Effector CD4-positive, alpha-beta T cell (primary cell): ENCODE data around the gene SEL1L2.

Source experiments
- DNase-seq: peaks from one replicate; pipeline ENCODE4 v3.0.0-alpha.2; 2020

The SEL1L2 gene

DNA sequence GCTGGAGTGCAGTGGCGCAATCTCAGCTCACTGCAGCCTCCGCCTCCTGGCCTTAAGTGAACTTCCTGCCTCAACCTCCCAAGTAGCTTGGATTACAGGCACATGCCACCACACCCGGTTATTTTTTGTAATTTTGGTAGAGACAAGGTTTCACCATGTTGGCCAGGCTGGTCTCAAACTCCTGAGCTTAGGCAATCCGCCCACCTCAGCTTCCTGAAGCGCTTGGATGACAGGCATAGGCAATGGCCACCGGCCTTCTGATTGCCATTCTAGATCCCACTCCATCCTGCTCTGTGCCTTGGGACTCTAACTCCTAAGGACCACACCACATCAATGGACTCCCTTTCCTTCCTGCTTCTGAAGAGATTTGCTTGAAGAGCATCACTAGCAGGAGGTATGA lies 60.6 kb downstream of the SEL1L2 start:
- DNase-seq: no peak

DNA sequence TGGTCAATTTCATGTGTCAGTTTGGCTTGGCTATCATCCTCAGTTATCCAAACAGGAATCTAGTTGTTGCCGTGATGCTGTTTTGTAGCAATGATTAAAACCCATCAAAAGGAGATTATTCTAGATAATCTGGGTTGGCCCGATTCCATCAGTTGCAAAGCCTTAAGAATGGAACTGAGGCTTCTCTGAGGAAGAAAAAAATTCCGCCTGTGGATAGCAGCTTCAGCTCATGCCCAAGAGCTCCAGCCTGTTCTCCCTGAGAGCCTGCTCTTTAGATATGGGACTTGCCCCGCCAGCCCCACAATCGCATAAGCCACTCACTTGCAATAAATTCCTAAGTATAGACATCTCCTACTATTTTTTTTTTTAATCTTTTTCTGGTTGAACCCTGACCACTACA lies 61.5 kb downstream of the SEL1L2 start:
- no peak for DNase-seq

DNA sequence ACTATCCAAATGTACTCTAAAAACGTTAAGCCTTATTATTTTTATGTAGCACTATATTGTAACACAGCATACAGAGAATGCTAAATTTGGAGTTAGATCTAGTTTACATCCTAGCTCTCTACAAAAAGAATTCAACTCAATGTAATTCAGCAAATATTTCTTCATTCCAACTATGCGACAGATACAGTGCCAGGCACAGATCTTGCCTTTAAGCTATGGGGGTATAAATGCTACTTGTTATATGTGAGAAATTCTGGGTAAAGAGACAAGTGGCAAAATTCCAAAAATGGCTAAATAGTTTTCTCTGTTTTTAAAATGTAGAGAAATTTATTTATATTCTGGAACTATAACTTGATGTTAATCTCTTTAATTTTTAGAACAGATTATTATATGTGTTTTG lies 63.2 kb downstream of the SEL1L2 start:
- no peak for DNase-seq

DNA sequence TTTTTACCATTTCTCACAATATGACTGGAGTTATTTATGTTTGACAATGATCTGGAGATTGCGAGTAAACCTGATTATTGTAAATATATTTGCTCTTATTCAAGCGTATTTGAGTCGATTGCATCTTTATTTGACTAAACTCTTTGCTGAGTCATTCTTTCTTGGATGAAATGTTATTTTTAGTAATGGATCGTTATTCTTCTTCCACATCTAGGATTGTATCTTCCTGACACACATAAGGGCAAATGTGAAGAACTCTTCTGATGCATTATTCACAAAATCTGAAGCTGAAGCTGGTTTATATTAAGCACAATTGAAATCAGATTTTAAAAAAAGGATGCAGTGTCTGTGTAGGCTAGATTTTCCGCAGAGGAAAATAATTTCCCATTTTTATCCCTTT lies 68.2 kb downstream of the SEL1L2 start:
- no peak for DNase-seq

DNA sequence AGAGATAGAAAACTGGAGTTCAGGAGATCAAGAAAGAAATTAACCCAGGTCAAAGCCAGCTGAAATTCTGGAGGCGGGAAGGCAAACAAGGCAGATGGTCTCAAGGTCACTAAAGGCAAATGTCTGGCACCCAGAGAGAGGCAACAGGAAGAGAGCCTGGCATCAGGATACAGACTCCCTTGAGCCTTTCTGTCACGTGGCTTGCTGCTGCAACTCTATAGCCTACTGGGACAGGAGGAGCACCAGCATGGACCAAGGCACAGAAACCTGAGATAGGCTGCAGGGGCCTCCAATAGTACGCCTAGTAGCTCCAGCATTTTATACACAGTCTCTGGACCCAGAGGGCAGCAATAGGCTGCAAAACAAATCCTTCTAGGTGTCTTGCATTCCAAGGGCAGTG lies 75.1 kb downstream of the SEL1L2 start:
- DNase-seq: no peak

DNA sequence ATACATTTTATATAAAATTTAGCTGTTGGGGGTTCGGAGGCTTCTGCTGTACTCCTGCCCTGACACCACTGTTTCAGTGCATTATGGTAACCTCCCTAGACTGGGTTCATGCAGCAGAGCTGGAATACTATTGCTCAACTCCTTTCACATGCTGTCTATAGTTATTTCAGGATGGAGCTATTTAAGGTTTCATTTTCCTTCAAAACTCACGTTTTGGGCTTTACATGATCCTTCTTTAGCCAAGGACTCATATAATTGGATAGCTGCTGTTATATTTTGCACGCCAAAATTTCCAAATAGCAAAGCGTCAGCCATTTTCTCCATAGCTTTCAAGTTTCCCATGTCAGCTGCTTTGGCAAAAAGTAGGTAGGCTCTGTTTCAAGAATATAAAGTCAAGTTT lies 76.8 kb downstream of the SEL1L2 start:
- no peak for DNase-seq

DNA sequence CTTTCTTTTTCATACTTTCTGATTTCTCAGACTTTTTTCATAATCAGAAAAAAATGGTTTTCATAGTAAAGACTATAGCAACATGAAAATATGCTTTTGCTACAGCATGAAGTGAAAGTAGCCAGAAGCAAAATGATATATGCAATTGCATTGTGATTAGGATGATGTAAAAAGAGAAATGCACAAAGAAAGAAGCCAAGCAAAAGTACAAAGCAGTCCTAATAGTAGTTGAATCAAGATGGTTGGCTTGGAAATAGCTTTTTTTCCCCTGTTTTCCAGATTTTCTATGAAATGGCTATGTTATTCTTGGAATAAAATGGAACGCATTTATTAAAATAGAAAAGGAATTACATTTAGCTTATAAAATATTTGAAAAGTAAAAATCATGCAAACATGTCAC lies 77.3 kb downstream of the SEL1L2 start:
- DNase-seq: no peak

DNA sequence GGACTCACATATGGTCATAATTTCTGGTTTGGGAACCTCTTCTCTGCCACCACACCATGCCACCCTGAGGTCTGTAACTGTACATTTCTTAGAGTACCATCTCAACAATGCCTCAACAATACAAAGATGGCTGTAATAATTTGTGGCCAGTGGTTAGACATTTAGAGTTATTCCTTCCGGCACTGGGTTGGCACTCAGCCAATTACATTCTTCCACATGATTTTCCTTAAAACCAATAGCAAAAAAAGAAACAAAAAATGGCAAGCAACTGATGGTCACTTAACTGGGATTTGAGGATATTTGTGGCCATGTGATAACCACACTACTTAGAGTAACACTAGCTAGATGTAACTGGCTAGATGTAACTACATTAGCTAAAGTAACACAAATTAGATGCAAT lies 79.9 kb downstream of the SEL1L2 start:
- no peak for DNase-seq

DNA sequence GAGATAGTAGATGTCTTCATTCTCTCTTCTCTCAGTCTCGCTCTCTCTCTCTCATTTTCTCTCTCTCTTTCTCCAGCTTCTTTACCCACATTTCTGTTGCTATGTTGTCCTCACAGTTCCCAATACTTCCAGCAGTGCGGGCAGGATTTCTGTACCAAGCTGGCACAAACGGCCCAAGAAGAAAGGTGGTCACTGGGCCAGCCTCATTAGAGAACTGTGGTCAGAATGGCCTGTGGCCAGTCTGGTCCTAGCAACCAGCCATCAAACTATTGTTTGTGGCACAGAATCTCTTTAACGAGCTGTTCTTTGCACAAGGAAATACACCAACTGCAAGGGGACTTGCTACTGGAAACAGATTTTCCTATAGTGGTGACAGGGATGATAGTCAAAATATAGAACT lies 81.3 kb downstream of the SEL1L2 start:
- no peak for DNase-seq

DNA sequence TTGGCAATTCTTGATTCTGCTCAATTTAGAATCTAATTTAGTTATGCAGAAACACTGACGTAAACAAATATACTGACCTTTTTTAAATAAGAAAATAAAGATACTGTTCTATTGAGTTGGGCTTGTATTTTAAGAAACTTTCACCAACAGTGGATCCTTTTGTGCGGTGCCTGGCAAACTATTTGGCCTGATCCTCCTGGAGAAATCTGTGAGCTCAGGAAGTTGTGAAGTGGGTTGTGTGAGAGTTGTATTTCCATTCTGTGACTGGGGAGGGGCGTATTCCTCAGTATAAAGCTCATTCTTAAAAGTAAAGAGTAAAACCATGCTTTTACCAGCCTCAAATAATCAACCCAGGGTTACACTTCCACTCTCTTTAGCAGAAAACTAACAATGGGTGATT lies 85.6 kb downstream of the SEL1L2 start:
- no peak for DNase-seq

DNA sequence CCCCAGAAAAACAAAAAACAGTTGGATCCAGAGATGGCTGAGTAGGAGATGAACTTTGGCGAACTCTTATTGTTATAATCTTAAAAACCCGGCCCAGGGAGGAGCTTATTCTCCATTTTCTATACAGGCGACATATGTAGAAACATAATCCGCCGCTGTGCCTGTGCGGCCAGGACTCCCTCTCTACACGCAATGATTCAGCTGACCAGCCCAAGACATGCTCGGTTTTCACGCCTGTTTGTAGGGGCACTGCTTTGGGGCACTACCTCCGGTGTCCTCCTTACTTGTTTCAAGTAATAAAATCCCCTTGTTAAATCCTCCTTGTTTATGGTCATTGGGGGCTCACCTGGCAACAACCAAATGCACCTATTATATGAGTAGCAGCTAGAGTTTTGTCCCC lies 89.9 kb downstream of the SEL1L2 start:
- DNase-seq: no peak

DNA sequence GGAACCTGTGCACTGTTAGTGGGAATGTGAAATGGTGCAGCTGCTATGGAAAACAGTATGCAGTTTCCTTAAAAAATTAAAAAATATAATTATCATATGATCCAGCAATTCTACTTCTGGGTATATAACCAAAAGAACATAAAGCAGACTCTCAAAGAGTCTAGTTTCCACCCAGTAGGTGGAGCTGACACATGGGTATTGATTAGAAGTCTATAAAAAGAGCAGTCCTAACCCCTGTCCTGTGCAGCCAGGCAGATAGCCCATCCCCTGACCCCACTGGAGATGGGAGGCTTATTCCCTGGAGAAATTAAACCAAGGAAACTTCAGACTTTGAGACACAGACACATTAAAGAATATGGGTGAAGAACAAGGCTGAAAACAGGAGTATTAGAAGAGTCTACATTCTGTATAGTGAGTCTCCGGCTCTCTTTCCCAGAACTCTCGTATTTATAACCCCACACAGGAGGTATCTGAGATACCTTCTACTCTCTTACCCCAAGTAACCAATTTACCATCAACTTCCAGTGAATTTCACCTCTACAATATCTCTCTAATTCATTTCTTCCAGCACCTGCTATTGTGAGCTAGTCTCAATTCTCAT lies 92.3 kb downstream of the SEL1L2 start:
- no peak for DNase-seq

DNA sequence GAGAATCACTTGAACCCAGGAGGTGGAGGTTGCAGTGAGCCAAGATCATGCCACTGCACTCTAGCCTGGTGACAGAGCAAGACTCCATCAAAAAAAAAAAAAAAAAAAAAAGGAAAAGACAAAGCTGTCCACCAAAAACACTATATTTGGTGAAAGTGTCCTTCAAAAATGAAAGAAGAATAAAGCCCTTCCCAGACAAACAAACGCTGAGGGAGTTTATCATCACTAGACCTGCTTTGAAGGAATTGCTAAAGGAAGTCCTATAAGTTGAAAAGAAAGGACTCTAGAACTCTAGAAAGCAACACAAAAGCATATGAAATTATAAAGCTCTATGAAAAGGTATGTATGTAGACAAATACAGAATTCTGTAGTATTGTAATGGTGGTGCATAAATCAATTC lies 98.8 kb downstream of the SEL1L2 start:
- DNase-seq: no peak

DNA sequence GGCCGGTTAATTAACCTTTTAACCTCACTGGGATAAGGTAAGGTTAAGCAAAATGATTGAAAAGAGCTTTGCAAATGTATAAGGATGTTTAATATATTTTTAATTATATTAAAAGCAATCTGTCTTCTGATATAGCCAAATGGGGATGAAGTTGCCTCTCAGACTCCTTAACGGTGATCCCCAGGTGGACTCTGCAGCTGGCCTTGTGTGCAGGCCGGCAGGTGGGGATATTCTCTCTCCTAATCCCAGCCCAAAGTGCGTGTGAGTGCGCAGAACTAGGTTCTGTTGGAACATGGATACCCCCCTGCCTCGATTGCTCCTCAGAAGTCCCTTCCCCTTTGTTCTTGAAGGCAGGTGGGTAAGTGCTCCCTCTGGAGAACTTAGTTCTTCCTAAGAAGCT lies 105.6 kb downstream of the SEL1L2 start:
- no peak for DNase-seq

DNA sequence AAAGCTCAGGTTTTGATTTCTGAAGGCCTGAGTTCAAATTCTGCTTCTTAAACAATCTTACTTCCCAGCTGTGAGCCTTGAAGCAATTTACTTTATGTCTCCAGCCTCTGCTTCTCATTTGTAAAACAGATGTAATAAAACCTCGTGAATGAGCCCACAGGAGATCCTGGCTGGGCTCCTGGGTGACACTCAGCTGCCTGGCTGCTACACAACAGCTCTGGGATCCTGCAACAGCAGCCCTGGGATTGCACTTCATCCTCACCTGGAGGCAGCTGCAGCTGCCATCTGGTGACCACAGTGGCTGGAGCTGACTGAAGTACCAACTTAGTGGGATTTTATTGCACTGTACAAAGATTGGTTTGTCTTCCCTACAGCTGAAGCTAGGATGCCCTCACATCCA lies 107.0 kb downstream of the SEL1L2 start:
- DNase-seq: no peak

DNA sequence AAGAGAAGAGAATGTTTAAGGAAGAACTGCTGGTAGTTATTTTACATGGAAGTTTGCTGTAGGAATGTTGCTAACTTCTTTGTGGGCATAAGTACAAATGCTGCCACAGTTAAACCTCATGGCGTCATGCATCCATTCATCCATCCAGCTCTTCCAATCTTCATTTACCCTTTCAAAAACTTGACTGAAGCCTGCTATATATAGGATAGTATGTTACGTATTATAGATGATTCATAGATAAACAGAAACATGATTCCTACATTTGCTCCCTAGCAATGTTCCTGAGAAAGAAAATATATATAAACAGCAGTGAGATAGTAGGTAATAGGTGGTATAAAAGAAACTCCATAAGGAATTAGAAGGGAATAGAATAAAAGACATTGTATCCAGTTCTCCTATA lies 111.8 kb downstream of the SEL1L2 start:
- DNase-seq: no peak

DNA sequence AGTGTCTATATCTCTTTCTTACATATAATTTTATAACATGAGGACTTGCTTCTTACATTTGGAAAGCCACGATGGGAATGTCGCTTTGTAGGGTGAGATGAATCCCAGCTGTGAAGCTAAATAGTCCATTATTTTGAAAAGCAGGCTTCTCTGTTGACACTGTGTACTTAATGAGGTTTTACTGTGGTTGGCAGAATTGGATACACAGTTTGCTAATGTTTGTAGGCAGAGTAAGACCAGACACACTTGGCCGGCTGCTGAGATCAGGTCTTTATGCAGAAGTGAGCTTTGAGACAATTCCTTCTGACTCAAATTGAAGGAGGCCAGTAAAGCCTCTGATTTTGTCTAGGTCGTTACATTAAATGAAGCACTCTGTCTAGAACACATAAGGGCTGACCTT lies 112.6 kb downstream of the SEL1L2 start:
- no peak for DNase-seq

DNA sequence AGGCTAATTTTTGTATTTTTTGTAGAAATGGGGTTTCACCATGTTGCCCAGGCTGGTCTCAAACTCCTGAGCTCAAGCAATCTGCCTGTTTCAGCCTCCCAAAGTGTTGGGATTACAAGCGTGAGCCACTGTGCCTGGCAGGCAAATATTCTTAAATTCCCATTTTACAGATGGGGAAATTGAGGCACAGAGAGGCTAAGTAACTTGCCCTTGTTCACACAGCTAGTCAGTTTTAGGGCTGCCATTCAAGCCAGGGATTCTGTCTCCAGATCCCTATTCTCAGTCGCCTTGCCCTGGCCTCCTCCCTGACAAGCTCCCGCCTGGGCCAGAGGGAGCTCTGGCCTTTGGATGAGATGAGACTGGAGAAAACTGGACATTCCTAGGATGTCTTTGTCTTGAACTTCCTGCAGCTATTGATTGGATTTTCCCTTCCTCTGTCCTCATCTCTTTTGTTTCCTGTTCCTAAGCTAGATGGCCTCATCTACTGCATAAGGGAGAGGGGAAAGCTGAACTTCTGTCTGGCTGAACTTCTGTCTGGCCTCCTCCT lies 115.1 kb downstream of the SEL1L2 start:
- no peak for DNase-seq

DNA sequence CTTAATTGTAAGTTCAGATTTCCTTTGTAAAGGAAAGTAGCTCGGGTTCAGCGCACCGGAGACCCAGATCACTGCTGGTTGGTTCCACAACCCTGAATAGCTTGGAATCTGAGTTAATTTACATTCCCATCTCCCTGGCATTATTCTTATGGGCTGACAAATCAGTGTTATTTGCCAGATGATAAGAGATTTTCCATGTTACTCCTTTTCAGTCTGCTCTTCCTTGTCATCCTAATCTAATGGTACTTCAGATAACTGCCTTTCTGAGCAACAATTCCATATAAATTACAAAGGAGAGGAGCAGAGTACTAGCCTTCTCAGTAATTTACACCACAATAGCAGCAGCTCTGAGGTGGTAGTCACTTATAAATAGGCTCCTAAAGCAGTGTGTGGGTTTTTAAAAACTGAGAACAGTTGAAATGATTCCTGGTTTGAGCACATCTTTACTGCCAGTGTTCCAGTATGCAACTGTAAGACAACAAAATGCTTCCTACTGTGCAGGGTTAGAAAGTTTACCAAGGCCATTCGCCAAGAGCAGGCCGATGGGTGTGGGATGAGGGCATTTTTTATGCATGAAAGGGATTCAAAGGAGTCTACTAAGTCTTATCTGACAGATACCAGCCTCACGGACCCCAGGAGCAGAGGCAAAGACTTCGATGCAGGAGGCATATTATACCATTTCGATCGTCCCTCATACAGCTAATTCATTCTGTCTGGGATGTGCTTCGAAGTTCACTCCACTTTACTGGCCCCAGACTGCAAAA lies 115.8 kb downstream of the SEL1L2 start:
- DNase-seq: no peak

DNA sequence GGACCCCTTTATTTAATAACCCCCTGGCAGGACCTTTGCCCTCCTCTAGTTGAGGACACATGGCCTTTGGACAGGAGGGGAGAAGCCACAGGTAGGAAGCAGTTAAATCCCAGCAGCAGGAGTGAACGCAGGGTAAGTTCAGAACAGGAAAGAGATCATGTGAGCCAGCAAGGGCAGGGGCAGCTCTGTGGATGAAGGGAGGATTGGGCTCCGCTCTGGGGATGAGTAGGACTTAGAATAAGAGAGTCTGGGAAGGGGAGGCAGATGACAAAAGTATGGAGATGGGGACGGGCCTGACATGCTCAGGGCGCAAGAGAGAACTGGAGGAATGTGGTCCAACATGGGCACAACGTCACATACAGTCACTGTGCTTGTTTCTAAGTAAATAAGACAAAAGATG lies 116.6 kb downstream of the SEL1L2 start:
- DNase-seq: no peak

DNA sequence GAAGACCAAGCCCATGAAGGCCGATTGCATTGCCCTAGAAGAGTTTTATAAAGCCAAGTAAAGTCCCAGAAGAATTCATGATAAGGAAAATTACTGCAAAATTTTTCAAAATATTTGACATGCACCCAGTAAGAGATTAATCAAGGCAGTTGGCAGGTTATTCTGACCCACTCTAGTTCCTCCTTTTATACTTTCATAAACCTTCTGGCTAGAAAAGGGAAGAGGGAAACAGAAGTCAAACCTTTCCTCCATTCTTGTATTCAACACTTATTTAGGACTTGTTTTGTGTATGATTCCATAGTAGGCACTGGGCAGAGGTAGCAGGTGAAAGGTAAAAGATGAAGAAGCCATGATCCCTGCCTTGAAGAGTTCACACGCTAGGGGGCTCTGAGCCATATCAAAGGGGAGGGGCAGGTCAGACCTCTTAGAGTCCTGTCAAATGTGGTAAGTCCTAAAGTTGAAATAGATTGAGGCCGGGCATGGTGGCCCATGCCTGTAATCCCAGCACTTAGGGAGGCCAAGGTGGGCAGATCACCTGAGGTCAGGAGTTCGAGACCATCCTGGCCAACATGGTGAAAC lies 120.2 kb downstream of the SEL1L2 start:
- no peak for DNase-seq

DNA sequence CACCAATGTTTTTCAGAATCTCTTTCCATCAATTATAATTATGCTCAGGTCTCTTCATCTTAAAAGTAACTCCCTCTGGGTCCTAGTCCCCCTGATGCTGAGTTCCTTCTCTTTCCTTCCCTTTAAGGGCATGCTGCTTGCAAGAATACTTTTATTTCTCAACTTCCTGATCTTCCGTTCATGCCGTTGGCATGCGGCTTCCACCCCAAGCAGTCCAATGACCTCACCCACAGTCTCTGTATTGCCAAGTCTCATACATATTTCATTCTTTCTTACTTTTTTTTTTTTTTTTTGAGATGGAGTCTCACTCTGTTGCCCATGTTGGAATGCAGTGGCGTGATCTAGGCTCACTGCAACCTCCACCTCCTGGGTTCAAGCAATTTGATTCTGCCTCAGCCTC lies 122.1 kb downstream of the SEL1L2 start:
- no peak for DNase-seq

DNA sequence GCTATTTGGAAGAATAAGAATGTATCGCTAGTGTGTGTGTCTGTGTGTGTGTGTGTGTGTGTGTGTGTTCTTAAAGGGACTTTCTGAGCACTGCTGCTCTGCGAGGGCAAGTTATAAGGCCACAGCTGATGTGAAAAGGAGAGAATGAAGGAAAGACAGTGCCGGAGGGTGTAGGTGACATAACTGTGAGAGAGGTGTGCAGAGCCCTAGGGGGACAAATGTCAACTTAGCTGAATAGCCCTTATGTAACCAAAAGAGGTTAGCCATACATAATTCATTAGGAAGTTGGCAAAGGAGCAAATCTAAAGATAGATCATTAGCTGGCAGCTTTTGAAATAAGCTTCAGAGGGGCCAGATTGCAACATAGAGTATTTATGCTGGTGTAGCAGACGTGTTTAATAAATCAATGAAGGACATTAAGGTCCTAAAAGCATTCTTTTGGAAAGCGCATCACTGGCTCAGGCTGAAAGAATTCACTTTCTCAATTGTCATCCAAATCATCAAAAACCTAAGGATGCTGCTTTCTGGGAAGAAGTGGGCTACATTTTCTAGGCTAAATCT lies 124.5 kb downstream of the SEL1L2 start:
- no peak for DNase-seq

DNA sequence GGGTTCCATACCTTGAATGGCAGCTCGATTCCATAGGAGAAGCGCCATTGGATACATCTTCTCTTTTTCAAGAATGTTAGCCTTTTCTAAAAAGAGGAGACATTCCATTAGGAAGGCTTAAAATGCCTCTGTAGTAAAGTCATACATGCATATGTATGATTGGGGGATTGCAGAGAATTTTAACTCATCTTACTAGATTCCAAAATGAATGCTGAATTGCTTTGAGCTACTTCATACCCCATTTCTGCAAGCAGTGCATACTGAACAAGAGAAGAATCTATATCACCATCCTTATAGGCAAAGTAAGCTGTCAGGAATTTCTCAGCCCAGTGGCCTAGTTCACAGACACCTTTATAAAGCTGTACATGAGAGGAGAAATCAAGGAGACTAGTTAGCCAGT lies 125.3 kb downstream of the SEL1L2 start:
- DNase-seq: no peak
